Neural cell (in vitro differentiated cells): ENCODE data around the gene ALDH3B2. TPM values are rescaled to one million over a fixed set of nuclear protein-coding genes. Genes with fewer than 3 reads are reported as not detected.

Experiments used
- H2AFZ ChIP-seq: fragments of 200-600, 300-800 bp; sonication (generic), shearing (Covaris generic); 2 replicates; pipeline ENCODE4 v1.6.0; 2014; ENCODE audit warnings: low read depth, mild to moderate bottlenecking, antibody characterized with exemption, low read length, moderate library complexity
- H3F3A ChIP-seq: fragments of 200-600 bp; shearing (Covaris generic); 2 replicates; pipeline ENCODE4 v1.6.1; 2016; ENCODE audit warnings: mild to moderate bottlenecking, moderate library complexity, mixed read lengths, antibody characterized with exemption, low read length; ENCODE audit not compliant: insufficient read depth, poor library complexity, severe bottlenecking
- H3K27ac ChIP-seq: fragments of 200-600, 300-800 bp; sonication (generic), shearing (Covaris generic); 2 replicates; pipeline ENCODE4 v1.5.1; 2014; ENCODE audit warnings: mild to moderate bottlenecking, low read length, moderate library complexity
- H3K27me3 ChIP-seq: fragments of 300-800, 200-600 bp; sonication (generic), shearing (Covaris generic); 2 replicates; pipeline ENCODE4 v1.6.0; 2014; ENCODE audit warnings: mild to moderate bottlenecking, low read depth, low read length, moderate library complexity; ENCODE audit not compliant: insufficient read depth
- H3K36me3 ChIP-seq: fragments of 300-800, 200-600 bp; sonication (generic), shearing (Covaris generic); 2 replicates; pipeline ENCODE4 v1.5.1; 2014; ENCODE audit warnings: mild to moderate bottlenecking, antibody characterized with exemption, low read length, moderate library complexity; ENCODE audit not compliant: insufficient read depth
- H3K4me2 ChIP-seq: fragments of 300-800, 200-600 bp; sonication (generic), shearing (Covaris generic); 2 replicates; pipeline ENCODE4 v1.6.0; 2014; ENCODE audit warnings: mild to moderate bottlenecking, low read length
- H3K4me3 ChIP-seq: fragments of 300-800, 200-600 bp; sonication (generic), shearing (Covaris generic); 2 replicates; pipeline ENCODE4 v1.5.1; 2014; ENCODE audit warnings: mild to moderate bottlenecking, low read length, moderate library complexity
- H3K79me2 ChIP-seq: fragments of 200-600 bp; shearing (Covaris generic); replicated peaks from 2 replicates; pipeline ENCODE4 v1.6.0; 2014; ENCODE audit warnings: mild to moderate bottlenecking, low read length, moderate library complexity; ENCODE audit not compliant: insufficient read depth
- H3K9ac ChIP-seq: fragments of 300-800, 200-600 bp; sonication (generic), shearing (Covaris generic); 2 replicates; pipeline ENCODE4 v1.6.1; 2016; ENCODE audit warnings: mild to moderate bottlenecking, low read length, mixed read lengths
- H3K9me2 ChIP-seq: fragments of 200-600 bp; shearing (Covaris generic); 2 replicates; pipeline ENCODE4 v1.6.1; 2016; ENCODE audit warnings: mild to moderate bottlenecking, low read length, mixed read lengths; ENCODE audit not compliant: insufficient read depth
- H3K9me3 ChIP-seq: fragments of 200-600, 300-800 bp; sonication (generic), shearing (Covaris generic); 2 replicates; pipeline ENCODE4 v1.6.1; 2016; ENCODE audit warnings: mild to moderate bottlenecking, mixed run types, low read length, moderate library complexity, mixed read lengths
- H4K20me1 ChIP-seq: fragments of 200-600 bp; shearing (Covaris generic); 2 replicates; pipeline ENCODE4 v1.6.1; 2016; ENCODE audit warnings: mild to moderate bottlenecking, mixed run types; ENCODE audit not compliant: insufficient read depth
- EP300 ChIP-seq: fragments of 450-650 bp; conservative IDR thresholded peaks from 2 replicates; pipeline ENCODE4 v1.6.1; 2014; ENCODE audit warnings: antibody characterized with exemption, mild to moderate bottlenecking, moderate library complexity; ENCODE audit not compliant: poor library complexity, severe bottlenecking
- EZH2 ChIP-seq: fragments of 200-600, 300-800 bp; shearing (Covaris generic), sonication (generic); IDR thresholded peaks from 2 replicates; pipeline ENCODE4 v1.6.1; 2014; ENCODE audit warnings: antibody characterized with exemption, low read length, borderline replicate concordance, mild to moderate bottlenecking; ENCODE audit not compliant: insufficient read depth, poor library complexity, severe bottlenecking
- MXI1 ChIP-seq: fragments of 450-650 bp; conservative IDR thresholded peaks from 2 replicates; pipeline ENCODE4 v1.6.1; 2014; ENCODE audit warnings: antibody characterized with exemption, mild to moderate bottlenecking; ENCODE audit not compliant: poor library complexity, severe bottlenecking
- POLR2AphosphoS5 ChIP-seq: IDR thresholded peaks from 2 replicates; pipeline ENCODE4 v1.6.1; 2012
- RAD21 ChIP-seq: fragments of 450-650 bp; conservative IDR thresholded peaks from 2 replicates; pipeline ENCODE4 v1.6.1; 2014; ENCODE audit warnings: antibody characterized with exemption, mild to moderate bottlenecking, moderate library complexity
- SMC3 ChIP-seq: fragments of 450-650 bp; conservative IDR thresholded peaks from 2 replicates; pipeline ENCODE4 v1.6.1; 2014; ENCODE audit warnings: antibody characterized with exemption, mild to moderate bottlenecking, moderate library complexity; ENCODE audit not compliant: poor library complexity
- TAF1 ChIP-seq: IDR thresholded peaks from 2 replicates; pipeline ENCODE4 v1.6.1; 2012; ENCODE audit warnings: low read depth
- polyA plus RNA-seq: library from polyadenylated mRNA; depleted of rRNA; stranded (reverse); fragments of >200 nt; gene quantifications from 2 replicates; pipeline ENCODE4 v1.2.3, GENCODE V29; 2014
- TF ChIP-seq, protein P1 (sequence below): IDR thresholded peaks from 2 replicates; pipeline ENCODE4 v1.6.1; 2012; ENCODE audit warnings: borderline replicate concordance
- TF ChIP-seq, protein P2 (sequence below): fragments of 450-650 bp; IDR thresholded peaks from 2 replicates; pipeline ENCODE4 v1.5.1; 2014; ENCODE audit warnings: antibody characterized with exemption, mild to moderate bottlenecking, moderate library complexity; ENCODE audit not compliant: poor library complexity, severe bottlenecking

ALDH3B2 gene
- polyA plus RNA-seq, 1 donor from 2014 or later = not detected

DNA sequence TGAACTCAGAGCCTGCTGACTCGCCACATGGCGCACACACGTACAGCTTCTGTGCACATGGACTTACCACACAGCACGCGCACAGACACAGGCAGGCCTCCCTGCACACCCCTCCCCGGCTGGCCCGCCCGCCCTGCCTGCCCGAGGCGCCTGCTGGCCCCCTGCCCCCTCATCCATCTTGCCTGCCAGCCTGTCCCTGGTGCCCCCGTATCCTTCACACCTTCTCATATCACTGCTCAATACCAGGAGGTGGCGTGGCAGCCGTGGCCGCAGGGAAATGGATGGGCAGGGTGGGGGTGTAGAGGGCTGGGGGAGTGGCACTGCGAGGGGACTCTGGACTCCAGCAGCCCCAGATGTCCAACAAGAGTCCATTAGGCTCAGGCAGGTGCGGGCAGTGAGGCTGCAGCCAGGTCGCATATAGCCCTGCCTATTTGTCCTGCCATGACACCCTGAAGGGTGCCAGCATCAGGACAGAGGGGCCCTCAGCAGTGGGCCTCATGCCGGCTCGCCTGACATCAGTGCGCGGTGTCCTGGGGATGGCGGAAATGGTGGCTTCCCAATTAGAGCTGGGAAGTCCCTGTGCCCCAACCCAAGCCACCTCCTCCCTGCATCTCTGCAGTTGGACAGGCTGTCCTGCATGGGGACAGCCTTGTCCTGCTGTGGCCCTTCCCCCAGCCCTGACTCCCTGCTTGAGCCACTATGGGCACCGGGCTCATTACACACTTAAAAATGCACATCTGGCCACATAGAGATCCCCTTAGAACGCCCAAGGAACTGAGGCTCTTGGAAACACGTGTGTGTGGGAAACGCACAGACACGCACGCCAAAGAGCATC is 32.9 kb downstream of the ALDH3B2 start:
- H3K36me3 ChIP-seq = no peaks in the 10 kb centered on the region
- no peaks in the 10 kb centered on the region for H4K20me1 ChIP-seq
- no peaks in the 10 kb centered on the region for H3F3A ChIP-seq
- H3K9me2 ChIP-seq = no peaks in the 10 kb centered on the region
- H3K4me2 ChIP-seq = no peak overlapping the region
- H3K9me3 ChIP-seq = no peaks in the 10 kb centered on the region
- H3K27me3 ChIP-seq = no peaks in the 10 kb centered on the region
- no peak for TF ChIP-seq RAD21
- no peak for TF ChIP-seq SMC3
- TF ChIP-seq MXI1 = no peak
- TF ChIP-seq EP300 = no peak
- TF ChIP-seq, protein P1, sequence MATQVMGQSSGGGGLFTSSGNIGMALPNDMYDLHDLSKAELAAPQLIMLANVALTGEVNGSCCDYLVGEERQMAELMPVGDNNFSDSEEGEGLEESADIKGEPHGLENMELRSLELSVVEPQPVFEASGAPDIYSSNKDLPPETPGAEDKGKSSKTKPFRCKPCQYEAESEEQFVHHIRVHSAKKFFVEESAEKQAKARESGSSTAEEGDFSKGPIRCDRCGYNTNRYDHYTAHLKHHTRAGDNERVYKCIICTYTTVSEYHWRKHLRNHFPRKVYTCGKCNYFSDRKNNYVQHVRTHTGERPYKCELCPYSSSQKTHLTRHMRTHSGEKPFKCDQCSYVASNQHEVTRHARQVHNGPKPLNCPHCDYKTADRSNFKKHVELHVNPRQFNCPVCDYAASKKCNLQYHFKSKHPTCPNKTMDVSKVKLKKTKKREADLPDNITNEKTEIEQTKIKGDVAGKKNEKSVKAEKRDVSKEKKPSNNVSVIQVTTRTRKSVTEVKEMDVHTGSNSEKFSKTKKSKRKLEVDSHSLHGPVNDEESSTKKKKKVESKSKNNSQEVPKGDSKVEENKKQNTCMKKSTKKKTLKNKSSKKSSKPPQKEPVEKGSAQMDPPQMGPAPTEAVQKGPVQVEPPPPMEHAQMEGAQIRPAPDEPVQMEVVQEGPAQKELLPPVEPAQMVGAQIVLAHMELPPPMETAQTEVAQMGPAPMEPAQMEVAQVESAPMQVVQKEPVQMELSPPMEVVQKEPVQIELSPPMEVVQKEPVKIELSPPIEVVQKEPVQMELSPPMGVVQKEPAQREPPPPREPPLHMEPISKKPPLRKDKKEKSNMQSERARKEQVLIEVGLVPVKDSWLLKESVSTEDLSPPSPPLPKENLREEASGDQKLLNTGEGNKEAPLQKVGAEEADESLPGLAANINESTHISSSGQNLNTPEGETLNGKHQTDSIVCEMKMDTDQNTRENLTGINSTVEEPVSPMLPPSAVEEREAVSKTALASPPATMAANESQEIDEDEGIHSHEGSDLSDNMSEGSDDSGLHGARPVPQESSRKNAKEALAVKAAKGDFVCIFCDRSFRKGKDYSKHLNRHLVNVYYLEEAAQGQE = no peak
- no peak for TF ChIP-seq EZH2
- TF ChIP-seq POLR2AphosphoS5 = no peak
- TF ChIP-seq TAF1 = no peak
- TF ChIP-seq, protein P2, sequence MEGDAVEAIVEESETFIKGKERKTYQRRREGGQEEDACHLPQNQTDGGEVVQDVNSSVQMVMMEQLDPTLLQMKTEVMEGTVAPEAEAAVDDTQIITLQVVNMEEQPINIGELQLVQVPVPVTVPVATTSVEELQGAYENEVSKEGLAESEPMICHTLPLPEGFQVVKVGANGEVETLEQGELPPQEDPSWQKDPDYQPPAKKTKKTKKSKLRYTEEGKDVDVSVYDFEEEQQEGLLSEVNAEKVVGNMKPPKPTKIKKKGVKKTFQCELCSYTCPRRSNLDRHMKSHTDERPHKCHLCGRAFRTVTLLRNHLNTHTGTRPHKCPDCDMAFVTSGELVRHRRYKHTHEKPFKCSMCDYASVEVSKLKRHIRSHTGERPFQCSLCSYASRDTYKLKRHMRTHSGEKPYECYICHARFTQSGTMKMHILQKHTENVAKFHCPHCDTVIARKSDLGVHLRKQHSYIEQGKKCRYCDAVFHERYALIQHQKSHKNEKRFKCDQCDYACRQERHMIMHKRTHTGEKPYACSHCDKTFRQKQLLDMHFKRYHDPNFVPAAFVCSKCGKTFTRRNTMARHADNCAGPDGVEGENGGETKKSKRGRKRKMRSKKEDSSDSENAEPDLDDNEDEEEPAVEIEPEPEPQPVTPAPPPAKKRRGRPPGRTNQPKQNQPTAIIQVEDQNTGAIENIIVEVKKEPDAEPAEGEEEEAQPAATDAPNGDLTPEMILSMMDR = no peak
- no peak overlapping the region for H2AFZ ChIP-seq
- H3K9ac ChIP-seq = no peak overlapping the region
- H3K79me2 ChIP-seq = no peaks in the 10 kb centered on the region
- H3K4me3 ChIP-seq = no peak overlapping the region
- H3K27ac ChIP-seq = no peak overlapping the region

DNA sequence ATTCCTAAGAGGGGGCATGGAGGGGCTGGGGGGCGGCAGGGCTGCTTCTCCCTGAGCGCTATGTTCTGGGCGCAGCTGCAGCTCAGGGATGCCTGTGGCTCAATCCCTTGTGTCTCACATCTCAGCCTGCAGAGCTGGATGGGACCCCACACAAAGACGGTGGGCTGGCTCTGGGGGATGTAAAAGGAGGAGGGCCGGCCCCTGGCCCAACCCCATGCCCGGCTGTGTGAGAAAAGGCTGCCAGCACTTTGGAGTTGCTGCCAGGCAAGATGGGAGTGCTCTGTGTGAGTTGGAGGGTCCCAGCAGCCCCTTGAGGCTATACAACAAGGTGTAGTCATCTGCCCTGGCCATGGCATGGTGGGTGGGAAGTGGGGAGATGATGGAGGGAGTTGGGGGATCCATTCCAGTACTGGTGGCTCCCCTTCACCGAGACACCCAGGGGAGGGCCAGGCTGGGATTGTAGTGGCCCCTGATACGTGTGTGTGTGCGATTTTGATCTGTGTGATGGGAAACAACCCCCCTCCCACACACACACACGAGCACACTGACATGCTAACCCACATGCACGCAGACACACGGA is 33.6 kb downstream of the ALDH3B2 start:
- Histone ChIP-seq H3K79me2 (no peaks in the 10 kb centered on the region), H4K20me1 (no peaks in the 10 kb centered on the region)
- TF ChIP-seq RAD21 (no peak), MXI1 (no peak), EZH2 (no peak), POLR2AphosphoS5 (no peak), SMC3 (no peak), TAF1 (no peak)
- TF ChIP-seq, protein P2 = no peak
- TF ChIP-seq, protein P1 = no peak

More for the DNA sequence above, 33.6 kb downstream of the ALDH3B2 start:
- Histone ChIP-seq H3K36me3 (no peaks in the 10 kb centered on the region), H3K4me2 (no peak overlapping the region), H3K4me3 (no peak overlapping the region), H3K9ac (no peak overlapping the region), H3K9me3 (no peaks in the 10 kb centered on the region), H3K27me3 (no peaks in the 10 kb centered on the region), H3K9me2 (no peaks in the 10 kb centered on the region), H3F3A (no peaks in the 10 kb centered on the region), H2AFZ (no peak overlapping the region), H3K27ac (no peak overlapping the region)
